BLaER1 (cell line): Measurements from ENCODE around the gene ADGRG3.
A peak's percentile ranks its signal among the peaks of the same experiment; 100 is the strongest.

ENCODE experiments used
- H3K27ac ChIP-seq: shearing (Covaris generic); formaldehyde crosslinking; 2 replicates; pipeline ENCODE4 v1.8.1; 2022
- H3K27me3 ChIP-seq: shearing (Covaris generic); formaldehyde crosslinking; 2 replicates; pipeline ENCODE4 v1.8.1; 2022
- H3K36me3 ChIP-seq: shearing (Covaris generic); formaldehyde crosslinking; 2 replicates; pipeline ENCODE4 v1.8.1; 2022
- H3K4me1 ChIP-seq: shearing (Covaris generic); formaldehyde crosslinking; 2 replicates; pipeline ENCODE4 v1.8.1; 2022
- H3K4me2 ChIP-seq: shearing (Covaris generic); formaldehyde crosslinking; 2 replicates; pipeline ENCODE4 v1.8.1; 2022
- H3K4me3 ChIP-seq: shearing (Covaris generic); formaldehyde crosslinking; 2 replicates; pipeline ENCODE4 v1.8.1; 2022
- H3K9ac ChIP-seq: shearing (Covaris generic); formaldehyde crosslinking; 2 replicates; pipeline ENCODE4 v1.8.1; 2022
- H3K9me3 ChIP-seq: shearing (Covaris generic); formaldehyde crosslinking; 2 replicates; pipeline ENCODE4 v1.8.1; 2022
- H4K20me1 ChIP-seq: shearing (Covaris generic); formaldehyde crosslinking; 2 replicates; pipeline ENCODE4 v1.8.1; 2022
- Cebpa-rat ChIP-seq: shearing (Covaris generic); IDR thresholded peaks from 2 replicates; pipeline ENCODE4 v1.8.1; 2022

Gene ADGRG3

GRCh38 chr16:57656342-57656955, 11.7 kb upstream of the ADGRG3 start:
- TF ChIP-seq Cebpa-rat = no peak
- Histone ChIP-seq H3K9ac (no peak overlapping the region), H4K20me1 (no peaks in the 10 kb centered on the region)

DNA sequence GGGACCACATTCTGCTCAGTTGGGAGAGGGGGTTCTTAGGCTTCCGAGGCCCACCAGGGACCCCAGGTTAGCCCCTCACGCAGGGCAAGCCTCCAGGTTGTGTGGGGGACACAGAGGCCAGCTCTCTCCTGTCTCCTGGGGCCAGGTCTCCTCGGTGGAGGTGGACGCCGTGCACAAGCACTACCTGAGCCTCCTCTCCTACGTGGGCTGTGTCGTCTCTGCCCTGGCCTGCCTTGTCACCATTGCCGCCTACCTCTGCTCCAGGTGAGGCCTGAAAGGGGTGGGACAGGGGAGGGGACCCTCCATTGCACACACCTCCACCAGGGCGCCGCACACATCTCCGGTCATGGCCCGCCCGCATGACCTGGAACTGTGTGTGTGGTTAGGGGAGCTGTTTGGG, 10.9 kb upstream of the ADGRG3 start:
- no peak for TF ChIP-seq Cebpa-rat
- H4K20me1 ChIP-seq = no peaks in the 10 kb centered on the region
- H3K4me1 ChIP-seq = peaks cover 37% of the 10 kb centered on the region
- H3K27me3 ChIP-seq = no peaks in the 10 kb centered on the region
- no peaks in the 10 kb centered on the region; the same call in 1 of the 2 replicates for H3K36me3 ChIP-seq
- H3K4me2 ChIP-seq = no peak overlapping the region
- H3K9ac ChIP-seq = no peak overlapping the region
- no peak overlapping the region for H3K4me3 ChIP-seq
- no peak overlapping the region for H3K27ac ChIP-seq
- no peaks in the 10 kb centered on the region for H3K9me3 ChIP-seq

More at GRCh38 chr16:57656342-57656955, 11.7 kb upstream of the ADGRG3 start:
- Histone ChIP-seq H3K9me3 (no peaks in the 10 kb centered on the region), H3K27me3 (no peaks in the 10 kb centered on the region), H3K27ac (no peak overlapping the region), H3K36me3 (no peaks in the 10 kb centered on the region; the same call in 1 of the 2 replicates), H3K4me1 (peaks cover 45% of the 10 kb centered on the region), H3K4me3 (no peak overlapping the region), H3K4me2 (no peak overlapping the region)

GRCh38 chr16:57658130-57658877, 9.8 kb upstream of the ADGRG3 start:
- Histone ChIP-seq H3K27ac (no peak overlapping the region), H3K27me3 (no peaks in the 10 kb centered on the region), H3K36me3 (no peaks in the 10 kb centered on the region; the same call in 1 of the 2 replicates), H3K9me3 (no peaks in the 10 kb centered on the region), H3K4me3 (no peak overlapping the region), H3K4me2 (no peak overlapping the region), H3K9ac (no peak overlapping the region), H4K20me1 (no peaks in the 10 kb centered on the region), H3K4me1 (peaks cover 27% of the 10 kb centered on the region)
- no peak for TF ChIP-seq Cebpa-rat

- Histone ChIP-seq H3K4me2 (no peak overlapping the region), H3K36me3 (peaks cover 4% of the 10 kb centered on the region; the same call in 1 of the 2 replicates), H3K4me1 (peaks cover 19% of the 10 kb centered on the region), H3K4me3 (no peak overlapping the region), H3K27ac (no peak overlapping the region), H3K27me3 (no peaks in the 10 kb centered on the region), H4K20me1 (no peaks in the 10 kb centered on the region), H3K9me3 (no peaks in the 10 kb centered on the region), H3K9ac (no peak overlapping the region)
- TF ChIP-seq Cebpa-rat = no peak
Measured at GRCh38 chr16:57658878-57659674, 9.0 kb upstream of the ADGRG3 start.

GRCh38 chr16:57660715-57661463, 7.2 kb upstream of the ADGRG3 start:
- Histone ChIP-seq H3K36me3 (peaks cover 4% of the 10 kb centered on the region; the same call in 1 of the 2 replicates), H3K4me1 (peaks cover 8% of the 10 kb centered on the region), H3K27me3 (no peaks in the 10 kb centered on the region), H3K27ac (0 out of 2 replicates have a peak overlapping the region, but pooled peaks have one; percentile 30), H3K4me3 (no peak overlapping the region), H4K20me1 (no peaks in the 10 kb centered on the region), H3K4me2 (no peak overlapping the region), H3K9ac (no peak overlapping the region), H3K9me3 (no peaks in the 10 kb centered on the region)
- TF ChIP-seq Cebpa-rat = no peak

GRCh38 chr16:57661510-57661909, 6.6 kb upstream of the ADGRG3 start:
- no peaks in the 10 kb centered on the region for H3K27me3 ChIP-seq
- H4K20me1 ChIP-seq = no peaks in the 10 kb centered on the region
- no peaks in the 10 kb centered on the region for H3K9me3 ChIP-seq
- TF ChIP-seq Cebpa-rat = no peak
- no peak overlapping the region for H3K4me2 ChIP-seq
- no peak overlapping the region for H3K27ac ChIP-seq
- H3K4me1 ChIP-seq = peaks cover 8% of the 10 kb centered on the region
- no peak overlapping the region for H3K4me3 ChIP-seq
- H3K9ac ChIP-seq = no peak overlapping the region
- peaks cover 4% of the 10 kb centered on the region; the same call in 1 of the 2 replicates for H3K36me3 ChIP-seq

DNA sequence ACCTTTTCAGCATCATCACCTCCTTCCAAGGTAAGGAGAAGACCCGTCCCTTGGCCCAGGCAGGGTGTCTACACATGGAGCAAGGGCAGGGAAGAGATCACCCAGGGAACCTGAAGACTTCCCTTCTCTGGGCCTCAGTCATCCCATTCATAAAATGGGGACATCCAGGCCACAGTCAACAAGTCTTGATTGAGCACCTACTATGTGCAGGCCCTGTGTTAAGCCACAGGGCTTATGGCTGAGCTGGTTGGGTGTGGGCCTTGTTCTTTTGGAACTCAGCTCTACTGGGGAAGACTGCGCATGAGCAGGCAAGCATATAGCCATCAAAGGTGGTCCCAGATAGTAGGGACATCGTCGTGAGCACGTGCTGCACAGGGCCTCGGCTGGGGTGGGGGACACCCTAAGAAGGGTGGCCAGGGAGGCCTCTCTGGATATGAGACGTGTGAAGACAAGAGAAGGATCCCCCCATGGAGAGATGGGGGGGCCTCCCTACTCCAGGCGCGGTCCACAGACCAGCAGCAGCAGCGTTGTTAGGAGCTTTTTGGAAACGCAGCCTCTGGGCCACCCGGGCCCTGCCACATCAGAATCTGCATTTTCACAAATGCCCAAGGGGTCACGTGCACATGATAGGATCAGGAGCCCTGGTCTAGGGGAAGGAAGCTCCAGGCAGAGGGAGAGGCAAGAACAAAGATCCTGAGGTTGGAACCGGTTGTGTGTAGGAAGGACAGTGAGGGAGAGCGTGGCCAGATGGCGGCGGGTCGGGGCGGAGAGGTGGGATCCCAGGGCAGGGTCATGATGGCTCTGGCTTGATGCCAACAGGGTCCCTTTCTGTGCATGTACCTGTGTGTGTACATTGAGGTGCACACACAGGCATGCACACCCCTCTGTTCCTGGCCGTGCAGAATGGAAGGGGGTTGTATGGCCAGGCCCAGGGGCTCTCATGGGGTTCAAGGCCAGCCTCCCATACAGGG, 5.9 kb upstream of the ADGRG3 start:
- Histone ChIP-seq H4K20me1 (no peaks in the 10 kb centered on the region), H3K4me3 (no peak overlapping the region), H3K9me3 (no peaks in the 10 kb centered on the region), H3K36me3 (peaks cover 4% of the 10 kb centered on the region; the same call in 1 of the 2 replicates), H3K4me2 (no peak overlapping the region), H3K4me1 (peaks cover 8% of the 10 kb centered on the region), H3K27ac (no peak overlapping the region), H3K27me3 (no peaks in the 10 kb centered on the region), H3K9ac (no peak overlapping the region)
- TF ChIP-seq Cebpa-rat = no peak

DNA sequence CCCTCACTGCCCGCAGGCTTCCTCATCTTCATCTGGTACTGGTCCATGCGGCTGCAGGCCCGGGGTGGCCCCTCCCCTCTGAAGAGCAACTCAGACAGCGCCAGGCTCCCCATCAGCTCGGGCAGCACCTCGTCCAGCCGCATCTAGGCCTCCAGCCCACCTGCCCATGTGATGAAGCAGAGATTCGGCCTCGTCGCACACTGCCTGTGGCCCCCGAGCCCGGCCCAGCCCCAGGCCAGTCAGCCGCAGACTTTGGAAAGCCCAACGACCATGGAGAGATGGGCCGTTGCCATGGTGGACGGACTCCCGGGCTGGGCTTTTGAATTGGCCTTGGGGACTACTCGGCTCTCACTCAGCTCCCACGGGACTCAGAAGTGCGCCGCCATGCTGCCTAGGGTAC, 4.7 kb upstream of the ADGRG3 start:
- Histone ChIP-seq H4K20me1 (no peaks in the 10 kb centered on the region), H3K4me3 (no peak overlapping the region), H3K4me2 (no peak overlapping the region), H3K9me3 (no peaks in the 10 kb centered on the region), H3K36me3 (peaks cover 4% of the 10 kb centered on the region; the same call in 1 of the 2 replicates), H3K27ac (no peak overlapping the region), H3K4me1 (peaks cover 8% of the 10 kb centered on the region), H3K27me3 (no peaks in the 10 kb centered on the region), H3K9ac (no peak overlapping the region)
- no peak for TF ChIP-seq Cebpa-rat
